Measurements from ENCODE around the gene CD200. TPM values are rescaled to one million over a fixed set of nuclear protein-coding genes. Genes with fewer than 3 reads are reported as not detected.

CD200 gene
- total and polyA plus RNA-seq, 9 of the 15 experiments (the other 6 are each of a cell fraction or from before 2014, with no cell fraction given), result 0.13 TPM; not detected in 8

DNA sequence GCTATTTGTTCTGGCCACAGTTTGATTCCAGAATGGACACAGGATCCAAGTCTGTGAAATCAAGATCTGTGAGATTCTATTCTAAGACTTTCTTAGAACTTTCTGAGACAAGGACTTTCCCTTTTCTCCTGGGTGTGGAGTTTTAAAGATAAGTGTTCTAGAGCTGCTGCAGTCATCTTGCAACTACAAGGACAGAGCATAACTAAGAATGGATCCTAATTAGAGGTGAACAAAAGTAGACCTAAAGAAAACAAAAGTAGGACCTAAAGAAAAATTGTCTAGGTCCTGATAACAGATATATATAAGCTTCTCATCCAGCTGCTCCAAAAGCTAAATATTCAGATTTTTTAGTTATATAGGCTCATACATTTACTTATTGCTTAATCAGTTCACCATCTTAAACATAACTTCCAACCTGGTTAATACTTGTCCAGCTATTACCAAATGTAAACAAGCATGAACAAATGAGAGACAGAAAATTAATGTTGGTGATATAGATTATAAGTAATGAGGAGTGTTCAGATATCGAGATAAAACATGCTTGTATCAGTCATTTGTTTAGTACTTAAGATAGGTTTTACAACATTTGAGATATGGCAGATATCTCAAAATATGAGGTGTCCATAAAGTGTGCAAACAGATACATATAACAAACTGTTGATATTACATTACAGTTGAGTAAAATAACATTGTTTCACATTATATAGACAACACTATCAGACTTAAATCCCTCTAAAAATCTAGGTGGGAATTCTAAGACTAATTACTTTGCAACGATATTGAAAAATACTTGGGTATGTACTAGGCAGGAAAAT lies 75.1 kb downstream of the CD200 start:
- Histone ChIP-seq H4K20me1 (replicated peaks; ENCODE audit: control insufficient read depth, insufficient read depth, low read length) (no peaks in the 10 kb centered on the region), H3K4me3 (no peak overlapping the region), H3K27me3 (ENCODE audit: control insufficient read depth in 2 of 2, insufficient read depth in 2 of 2, low read length in 2 of 2) (no peaks in the 10 kb centered on the region), H3K79me2 (ENCODE audit: control insufficient read depth, insufficient read depth, low read length) (no peaks in the 10 kb centered on the region), H3K36me3 (ENCODE audit: control insufficient read depth, insufficient read depth, low read length) (no peaks in the 10 kb centered on the region), H3K27ac (ENCODE audit: extremely low read depth, low read depth, low read length) (no peak overlapping the region), H3K4me2 (ENCODE audit: insufficient read depth, low read length) (no peak overlapping the region), H3K9ac (ENCODE audit: insufficient read depth in 1 of 2, low read depth in 2 of 2, low read length in 2 of 2) (no peak overlapping the region), H2AFZ (ENCODE audit: low read depth, low read length) (no peak overlapping the region), H3K9me1 (ENCODE audit: control insufficient read depth, insufficient read depth, low read length) (no peaks in the 10 kb centered on the region), H3K9me3 (replicated peaks; ENCODE audit: control insufficient read depth, insufficient read depth, low read depth, low read length) (no peaks in the 10 kb centered on the region), H3K4me1 (replicated peaks in 1 of 2; ENCODE audit: control insufficient read depth in 2 of 2, insufficient read depth in 2 of 2, low read length in 2 of 2) (no peaks in the 10 kb centered on the region)
- intact Hi-C loops (cut with micrococcal nuclease), result no loop called here
- FAIRE-seq (no peak), ATAC-seq (no peak), DNase-seq (ENCODE audit: extremely low read depth in 1 of 4, low spot score in 3 of 4) (no peak)
- POLR2A ChIA-PET, result no interaction called here
- CTCF ChIA-PET (ENCODE audit: low intra/inter-chr PET ratio), result no interaction called here
- TF ChIP-seq, protein P1, sequence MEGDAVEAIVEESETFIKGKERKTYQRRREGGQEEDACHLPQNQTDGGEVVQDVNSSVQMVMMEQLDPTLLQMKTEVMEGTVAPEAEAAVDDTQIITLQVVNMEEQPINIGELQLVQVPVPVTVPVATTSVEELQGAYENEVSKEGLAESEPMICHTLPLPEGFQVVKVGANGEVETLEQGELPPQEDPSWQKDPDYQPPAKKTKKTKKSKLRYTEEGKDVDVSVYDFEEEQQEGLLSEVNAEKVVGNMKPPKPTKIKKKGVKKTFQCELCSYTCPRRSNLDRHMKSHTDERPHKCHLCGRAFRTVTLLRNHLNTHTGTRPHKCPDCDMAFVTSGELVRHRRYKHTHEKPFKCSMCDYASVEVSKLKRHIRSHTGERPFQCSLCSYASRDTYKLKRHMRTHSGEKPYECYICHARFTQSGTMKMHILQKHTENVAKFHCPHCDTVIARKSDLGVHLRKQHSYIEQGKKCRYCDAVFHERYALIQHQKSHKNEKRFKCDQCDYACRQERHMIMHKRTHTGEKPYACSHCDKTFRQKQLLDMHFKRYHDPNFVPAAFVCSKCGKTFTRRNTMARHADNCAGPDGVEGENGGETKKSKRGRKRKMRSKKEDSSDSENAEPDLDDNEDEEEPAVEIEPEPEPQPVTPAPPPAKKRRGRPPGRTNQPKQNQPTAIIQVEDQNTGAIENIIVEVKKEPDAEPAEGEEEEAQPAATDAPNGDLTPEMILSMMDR (IDR thresholded peaks at IDR 0.05 in 2 of 3, conservative IDR thresholded peaks at IDR 0.05 in 1 of 3; ENCODE audit: insufficient read depth in 2 of 3, low read depth in 1 of 3, low read length in 3 of 3), result no peak
- TF ChIP-seq, protein P2, sequence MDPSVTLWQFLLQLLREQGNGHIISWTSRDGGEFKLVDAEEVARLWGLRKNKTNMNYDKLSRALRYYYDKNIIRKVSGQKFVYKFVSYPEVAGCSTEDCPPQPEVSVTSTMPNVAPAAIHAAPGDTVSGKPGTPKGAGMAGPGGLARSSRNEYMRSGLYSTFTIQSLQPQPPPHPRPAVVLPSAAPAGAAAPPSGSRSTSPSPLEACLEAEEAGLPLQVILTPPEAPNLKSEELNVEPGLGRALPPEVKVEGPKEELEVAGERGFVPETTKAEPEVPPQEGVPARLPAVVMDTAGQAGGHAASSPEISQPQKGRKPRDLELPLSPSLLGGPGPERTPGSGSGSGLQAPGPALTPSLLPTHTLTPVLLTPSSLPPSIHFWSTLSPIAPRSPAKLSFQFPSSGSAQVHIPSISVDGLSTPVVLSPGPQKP (CRISPR knock-in tag; IDR thresholded peaks at IDR 0.05), result no peak
- TF ChIP-seq ZBTB49 (CRISPR knock-in tag; IDR thresholded peaks at IDR 0.05; ENCODE audit: borderline replicate concordance), result no peak
- TF ChIP-seq GABPB2 (CRISPR knock-in tag; conservative IDR thresholded peaks at IDR 0.05), result no peak
- in situ Hi-C loops (cut with MboI), result no loop called here
- 5% methylated on average over 2 of the region's 2 CpGs for WGBS (ENCODE audit: insufficient coverage, low coverage, missing lambda C conversion rate)
- BruUV-seq (replicated peaks), result no TSS peak

Data from K562 (cell line).